NCI-H1417 treated with DMSO at 0.1 percent for 48 hours (cell line): Measurements from ENCODE around the gene OR10A2.
"Not testable (repeated sequence)": the region's sequence is repeated elsewhere in the genome, so short reads cannot be mapped to it uniquely, and the experiment has no call there.

ENCODE experiments used
- DNase-seq: peaks from one replicate; lab custom pipeline; 2025; lab: John Stamatoyannopoulos, UW

The OR10A2 gene, protein sequence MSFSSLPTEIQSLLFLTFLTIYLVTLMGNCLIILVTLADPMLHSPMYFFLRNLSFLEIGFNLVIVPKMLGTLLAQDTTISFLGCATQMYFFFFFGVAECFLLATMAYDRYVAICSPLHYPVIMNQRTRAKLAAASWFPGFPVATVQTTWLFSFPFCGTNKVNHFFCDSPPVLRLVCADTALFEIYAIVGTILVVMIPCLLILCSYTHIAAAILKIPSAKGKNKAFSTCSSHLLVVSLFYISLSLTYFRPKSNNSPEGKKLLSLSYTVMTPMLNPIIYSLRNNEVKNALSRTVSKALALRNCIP

GRCh38 chr11:6862961-6863360 lies at the start of gene OR10A2:
Gene OR10A2 (plus strand): TSS chr11:6863057. CDS start chr11:6869755, 6,698 bp downstream.
- DNase-seq: no peak

DNA sequence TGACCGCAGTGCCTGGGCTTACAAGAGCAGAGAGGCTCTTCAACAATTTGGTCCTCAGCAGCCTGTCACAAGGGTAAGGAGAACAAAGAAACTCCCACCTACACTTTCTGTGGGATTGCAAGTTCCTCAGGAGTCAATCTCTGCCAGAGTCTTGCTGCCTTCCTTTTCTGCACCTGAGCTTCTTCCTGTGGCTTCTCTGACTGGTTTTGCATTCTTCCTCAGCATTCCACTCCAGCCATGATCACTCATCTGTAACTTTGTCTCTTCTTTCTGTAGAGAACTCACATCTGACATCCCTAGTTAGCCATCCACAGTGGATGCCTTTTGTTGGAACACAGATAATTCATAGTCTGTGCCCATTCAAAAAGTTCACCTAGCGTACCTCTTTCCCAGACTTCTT lies 49.2 kb upstream of the OR10A2 start:
- no peak for DNase-seq

DNA sequence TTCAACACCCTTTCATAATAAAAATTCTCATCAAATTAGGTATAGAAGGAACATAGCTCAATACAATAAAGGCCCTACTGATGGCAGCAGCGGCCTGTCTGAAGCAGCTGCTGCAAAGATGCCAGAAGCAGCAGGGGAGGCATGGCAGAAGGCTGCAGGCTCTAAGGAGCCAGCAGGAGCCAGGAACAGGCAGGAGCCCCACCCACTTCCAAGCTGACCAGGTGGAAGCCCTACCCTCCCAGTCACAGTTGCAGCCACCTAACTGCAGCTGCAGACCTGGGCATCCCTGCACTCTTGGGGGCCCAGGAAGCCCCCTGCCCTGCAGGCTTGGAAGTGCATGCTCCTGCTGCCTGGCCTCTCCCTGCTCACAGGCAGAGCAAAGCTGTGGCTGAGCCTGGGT lies 45.2 kb upstream of the OR10A2 start:
- DNase-seq: no peak

GRCh38 chr11:6818967-6819366 lies 43.9 kb upstream of the OR10A2 start:
- no peak for DNase-seq

DNA sequence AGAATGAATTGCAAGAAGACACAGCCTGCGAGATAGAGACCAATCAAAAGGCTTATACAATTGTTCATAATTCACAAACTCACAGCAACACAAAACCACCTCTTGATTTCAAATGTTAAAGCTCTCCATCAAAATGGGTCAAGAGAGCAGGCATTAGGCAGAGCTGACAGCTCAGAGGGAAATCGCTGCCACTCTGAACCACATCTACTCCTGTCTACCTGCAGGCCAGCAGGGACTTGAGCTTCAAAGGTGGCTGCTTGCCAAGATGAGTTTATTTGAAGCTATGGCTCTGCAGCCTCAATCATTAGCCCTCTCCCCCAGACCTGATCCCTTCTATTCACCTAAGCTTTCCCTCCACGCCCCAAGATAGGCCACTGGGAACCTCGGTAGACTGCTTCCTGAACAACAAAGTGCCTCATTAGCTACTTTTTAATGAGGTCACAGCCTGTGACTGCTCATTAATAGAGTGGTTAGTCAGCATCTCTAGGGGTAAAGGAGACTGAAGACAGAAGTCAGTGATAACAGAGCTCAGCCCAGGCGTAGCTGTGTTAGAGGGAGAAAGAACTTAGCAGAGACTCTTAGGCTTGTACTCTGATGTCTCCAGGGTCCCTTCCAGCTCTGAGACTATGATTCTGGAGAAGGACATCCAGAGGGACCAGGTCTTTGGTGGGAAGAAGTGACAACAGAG lies 38.6 kb upstream of the OR10A2 start:
- no peak for DNase-seq

DNA sequence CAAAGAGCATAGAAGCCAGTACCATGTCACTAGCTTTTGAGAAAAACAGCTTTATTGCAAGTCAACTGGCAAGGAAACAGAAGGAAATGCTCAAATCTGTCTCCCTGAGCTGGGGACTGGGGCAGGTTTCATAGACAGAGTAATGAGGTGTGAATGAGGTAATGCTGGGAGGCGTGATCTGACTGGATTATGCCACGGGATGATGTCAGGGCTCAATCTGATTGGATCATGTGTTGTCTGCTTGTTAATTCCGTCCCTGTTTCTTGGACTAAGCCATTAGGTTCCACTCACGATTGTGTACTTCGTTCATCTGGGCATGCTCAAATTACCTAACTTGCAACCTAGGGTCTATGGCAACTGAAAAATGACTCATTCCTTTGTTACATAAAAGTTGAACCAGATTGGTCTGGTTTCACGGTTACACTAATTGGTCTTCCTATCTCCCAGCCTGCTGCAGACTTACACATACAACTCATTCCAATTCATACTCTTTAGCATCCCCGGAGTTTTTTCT lies 37.6 kb upstream of the OR10A2 start:
- no peak for DNase-seq

DNA sequence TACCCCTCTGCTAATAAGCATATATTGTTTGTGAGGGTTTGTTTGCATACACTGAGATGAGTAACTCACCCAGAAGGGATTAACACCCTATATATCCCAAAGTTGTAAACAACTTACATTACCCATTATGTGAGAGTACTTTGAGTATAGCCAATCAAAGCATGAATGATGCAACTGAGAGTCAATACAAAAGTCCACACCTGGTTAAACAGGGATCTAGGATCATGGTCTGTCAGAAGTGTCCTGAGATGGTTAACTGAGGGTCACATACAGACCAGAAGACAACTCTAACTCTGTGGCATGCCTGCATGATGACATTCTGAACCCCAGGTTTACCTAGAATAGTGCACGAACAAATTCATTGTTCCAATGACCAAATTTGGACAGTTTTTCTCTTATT lies 34.8 kb upstream of the OR10A2 start:
- DNase-seq: no peak

DNA sequence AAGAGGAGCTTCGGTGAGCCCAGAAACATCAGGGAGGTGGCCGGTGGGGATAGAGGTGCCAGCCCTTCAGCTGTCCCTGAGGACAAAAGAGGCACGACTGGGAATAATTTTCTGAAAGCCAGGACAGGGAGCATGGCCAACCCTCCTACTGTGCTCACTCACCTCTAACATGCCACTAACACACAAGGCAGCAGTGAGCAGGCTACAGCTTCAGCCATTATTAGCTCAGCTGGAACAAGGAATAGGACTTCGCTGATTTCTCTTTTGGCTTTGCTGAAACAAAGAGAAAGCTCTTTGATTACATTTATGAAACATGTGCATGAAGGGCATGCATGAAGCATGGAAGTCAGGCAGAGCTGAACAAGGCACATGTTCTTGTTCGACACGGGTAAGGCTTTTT lies 29.5 kb upstream of the OR10A2 start:
- DNase-seq: no peak

- no peak for DNase-seq
Measured at GRCh38 chr11:6834021-6834420, 28.8 kb upstream of the OR10A2 start.

GRCh38 chr11:6841694-6842093 lies 21.2 kb upstream of the OR10A2 start:
- no peak for DNase-seq

DNA sequence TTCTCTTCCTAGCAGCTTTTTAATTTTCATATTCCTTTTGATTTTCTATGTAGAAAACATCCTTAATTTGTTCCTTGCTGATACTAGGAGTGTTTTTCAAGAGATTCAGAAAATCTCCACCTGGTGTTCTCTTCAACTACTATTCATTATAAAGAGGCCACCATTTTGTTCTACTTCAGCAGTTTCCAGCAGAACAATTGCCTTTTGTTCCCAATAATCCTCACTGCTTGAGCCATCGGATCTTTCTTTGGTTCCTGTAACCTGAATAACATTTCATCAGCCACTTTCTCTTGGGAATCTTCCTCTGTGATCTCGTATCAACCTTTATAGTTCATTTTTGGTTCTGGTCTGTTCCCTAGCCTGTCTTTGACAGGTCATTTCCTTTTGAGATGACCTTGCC lies 19.2 kb upstream of the OR10A2 start:
- DNase-seq: no peak

DNA sequence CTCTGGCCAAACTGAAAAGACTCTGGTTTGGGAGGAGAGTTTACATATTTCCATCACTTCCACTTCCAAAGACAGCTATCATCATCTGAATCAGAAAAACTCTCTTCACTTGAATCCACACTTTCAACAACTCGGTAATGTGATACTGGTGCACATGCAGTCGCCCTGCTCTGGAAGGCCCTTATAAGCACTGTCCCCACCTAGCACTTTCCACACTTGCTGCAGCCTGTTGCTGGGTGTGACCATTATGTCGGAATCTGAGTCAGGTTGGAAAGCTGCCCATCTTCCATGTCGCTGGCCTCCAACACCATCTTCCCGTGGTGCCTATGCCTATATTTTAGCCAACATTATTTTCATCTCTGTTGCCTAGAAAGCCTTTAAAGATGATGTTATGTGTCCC lies 18.5 kb upstream of the OR10A2 start:
- no peak for DNase-seq

GRCh38 chr11:6845383-6845782 lies 17.5 kb upstream of the OR10A2 start, which contains the start of gene OR10A5:
Gene OR10A5 (plus strand): TSS chr11:6845683. CDS start chr11:6845683, 0 bp downstream.
- no peak for DNase-seq

DNA sequence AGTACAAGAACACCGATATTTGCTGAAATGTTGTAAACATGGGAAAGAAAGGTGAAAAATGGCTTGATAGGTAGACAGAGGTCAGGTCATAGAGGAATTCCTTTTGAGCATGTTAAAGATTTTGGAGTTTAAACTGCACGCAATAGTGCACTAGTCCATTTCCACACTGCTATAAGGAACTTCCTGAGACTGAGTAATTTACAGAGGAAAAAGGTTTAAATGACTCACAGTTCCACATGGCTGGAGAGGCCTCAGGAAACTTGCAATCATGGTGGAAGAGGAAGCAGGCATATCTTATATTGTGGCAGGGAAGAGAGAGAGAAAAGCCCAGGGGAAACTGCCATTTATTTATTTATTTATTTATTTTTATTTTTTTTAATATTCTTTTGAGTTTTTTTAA lies 12.3 kb upstream of the OR10A2 start:
- DNase-seq: no peak

DNA sequence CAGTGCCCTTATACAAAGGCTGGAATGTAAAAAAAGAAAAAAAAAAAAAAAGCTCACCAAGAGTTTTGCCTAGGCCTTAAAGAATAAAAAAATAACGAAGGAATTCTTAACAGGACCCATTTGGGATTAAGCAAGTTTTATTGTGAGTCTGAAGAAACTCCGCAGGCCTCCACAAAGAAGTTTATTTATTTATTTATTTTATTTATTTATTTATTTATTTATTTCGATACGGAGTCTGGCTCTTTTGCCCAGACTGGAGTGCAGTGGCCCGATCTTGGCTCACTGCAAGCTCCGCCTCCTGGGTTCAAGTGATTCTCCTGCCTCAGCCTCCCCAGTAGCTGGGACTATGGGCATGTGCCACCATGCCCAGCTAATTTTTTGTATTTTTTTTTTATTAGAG lies 8.1 kb upstream of the OR10A2 start:
- DNase-seq: not testable (repeated sequence)

DNA sequence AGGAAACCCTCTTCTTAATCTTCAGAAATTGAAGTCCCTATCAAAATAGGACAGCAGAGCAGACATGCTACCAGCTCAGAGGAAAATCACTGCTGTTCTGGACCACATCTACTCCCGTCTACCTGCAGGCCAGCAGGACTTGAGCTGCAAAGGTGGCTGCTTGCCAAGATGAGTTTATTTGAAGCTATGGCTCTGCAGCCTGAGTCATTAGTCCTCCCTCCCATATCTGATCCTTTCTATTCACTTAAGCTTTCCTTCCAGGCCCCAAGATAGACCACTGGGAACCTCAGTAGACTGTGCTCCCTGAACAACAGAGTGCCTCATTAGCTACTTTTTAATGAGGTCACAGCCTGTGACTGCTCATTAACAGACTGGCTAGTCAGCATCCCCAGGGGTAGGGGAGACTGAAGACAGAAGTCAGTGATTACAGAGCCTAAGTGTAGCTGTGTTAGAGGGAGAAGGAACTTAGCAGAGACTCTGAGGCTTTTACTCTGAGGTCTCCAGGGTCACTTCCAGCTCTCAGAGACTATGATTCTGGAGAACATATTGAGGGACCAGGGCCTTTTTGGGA lies 6.8 kb upstream of the OR10A2 start:
- DNase-seq: no peak

DNA sequence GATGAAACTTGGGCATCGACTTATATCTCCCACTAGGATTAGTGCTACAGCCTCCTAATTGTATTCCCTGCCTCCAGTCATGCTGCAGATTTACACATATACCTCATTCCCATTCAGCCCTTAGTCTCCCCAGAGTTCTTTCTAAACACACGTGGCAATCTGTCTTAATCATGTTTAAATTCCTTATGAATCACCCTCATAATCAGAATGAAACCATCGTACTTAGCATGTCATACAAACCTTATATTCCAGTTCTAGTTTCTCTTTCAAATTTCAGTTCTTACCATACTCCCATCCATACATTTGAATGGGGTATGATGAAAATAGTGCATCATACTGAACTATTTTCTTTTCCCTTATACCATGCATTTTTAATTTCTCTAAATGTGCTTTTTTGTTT lies 6.0 kb upstream of the OR10A2 start:
- DNase-seq: no peak

DNA sequence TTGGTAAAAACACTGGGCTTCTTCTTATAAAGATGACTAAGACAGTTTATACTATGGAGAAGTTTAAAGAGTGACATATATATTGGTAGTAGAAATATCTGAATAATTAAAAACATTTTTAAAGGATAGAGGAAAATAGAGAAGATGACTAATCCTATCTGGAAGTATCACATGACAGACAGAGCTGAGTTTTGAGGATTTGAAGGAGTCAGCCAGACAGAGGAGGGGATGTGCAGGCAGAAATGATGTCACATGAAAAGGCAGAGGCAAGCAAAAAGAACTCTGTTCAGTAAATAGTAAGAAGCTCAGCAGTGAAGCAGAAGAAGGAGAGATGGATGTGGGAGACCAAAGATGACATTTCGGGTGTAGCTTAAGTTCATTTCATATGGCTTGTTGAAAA lies 1.6 kb downstream of the OR10A2 start:
- DNase-seq: no peak

DNA sequence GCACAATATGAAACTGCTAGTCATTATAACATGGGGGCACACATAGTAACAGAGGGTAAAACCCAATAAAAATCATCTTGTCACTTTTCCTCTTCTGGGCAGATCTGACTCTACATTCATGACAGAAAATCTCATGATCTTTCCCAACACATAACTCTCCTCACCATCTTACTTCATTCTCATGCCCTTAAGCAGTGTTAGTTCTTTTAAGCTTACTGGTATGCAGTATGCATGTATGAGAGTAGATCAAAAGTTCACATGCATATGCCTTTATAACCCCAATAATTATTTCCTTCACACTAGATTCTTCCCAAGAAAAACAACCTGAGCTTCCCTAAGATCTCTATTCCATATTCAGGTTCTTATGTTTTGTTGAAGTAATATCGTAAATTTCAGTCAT lies 8.4 kb downstream of the OR10A2 start:
- no peak for DNase-seq

DNA sequence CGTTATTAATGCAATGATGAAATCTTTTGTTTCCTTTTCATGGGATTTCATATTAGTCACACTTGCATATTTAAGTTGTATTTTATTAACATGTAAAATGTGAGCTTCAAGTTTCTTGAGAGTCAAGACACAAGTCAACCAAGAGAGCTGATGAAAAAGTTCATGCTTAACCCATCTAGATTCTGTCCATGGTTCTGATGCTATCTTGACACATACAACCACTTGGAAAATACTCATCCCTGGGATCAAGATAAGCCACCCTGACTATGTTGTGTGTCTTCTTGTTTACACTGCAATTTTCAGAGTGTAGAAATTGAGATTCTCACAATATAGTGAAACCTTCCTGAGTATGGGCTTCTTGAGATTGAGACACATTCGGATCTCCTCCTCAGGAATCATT lies 12.9 kb downstream of the OR10A2 start:
- DNase-seq: no peak

GRCh38 chr11:6876325-6876724 lies 13.5 kb downstream of the OR10A2 start, which contains the start of gene OR10A4:
Gene OR10A4 (plus strand): TSS chr11:6876625. CDS start chr11:6876648, 23 bp downstream.
- no peak for DNase-seq

DNA sequence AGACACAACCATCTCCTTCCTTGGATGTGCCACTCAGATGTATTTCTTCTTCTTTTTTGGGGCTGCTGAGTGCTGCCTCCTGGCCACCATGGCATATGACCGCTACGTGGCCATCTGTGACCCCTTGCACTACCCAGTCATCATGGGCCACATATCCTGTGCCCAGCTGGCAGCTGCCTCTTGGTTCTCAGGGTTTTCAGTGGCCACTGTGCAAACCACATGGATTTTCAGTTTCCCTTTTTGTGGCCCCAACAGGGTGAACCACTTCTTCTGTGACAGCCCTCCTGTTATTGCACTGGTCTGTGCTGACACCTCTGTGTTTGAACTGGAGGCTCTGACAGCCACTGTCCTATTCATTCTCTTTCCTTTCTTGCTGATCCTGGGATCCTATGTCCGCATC lies 14.1 kb downstream of the OR10A2 start:
- no peak for DNase-seq

DNA sequence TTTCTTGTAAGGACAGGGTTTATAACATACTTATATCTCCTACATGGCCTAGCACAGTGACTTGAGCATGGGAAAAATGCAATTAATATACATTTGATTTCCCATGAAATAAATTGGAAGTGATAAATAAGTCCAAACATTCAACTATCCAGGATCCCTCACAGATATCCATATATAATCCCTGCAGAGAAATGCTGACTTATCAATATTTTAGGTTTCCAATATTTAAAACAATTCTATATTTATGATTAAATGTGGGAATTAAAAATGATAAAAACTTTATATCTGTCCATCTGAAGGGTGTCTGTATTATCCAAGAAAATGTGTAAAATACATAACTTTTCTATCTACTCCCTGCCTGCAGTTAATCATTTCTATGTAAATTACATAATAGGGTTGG lies 19.9 kb downstream of the OR10A2 start:
- DNase-seq: no peak
